DOHH2 (cell line): Measurements from ENCODE around the gene TMEM187.

Source experiments
- H3F3A ChIP-seq: fragments of 200-600 bp; sonication (generic), shearing (Covaris generic); 2 replicates; pipeline ENCODE4 v1.6.0; 2016; ENCODE audit warnings: antibody characterized with exemption, mild to moderate bottlenecking; ENCODE audit not compliant: control insufficient read depth, insufficient read depth
- H3K27ac ChIP-seq: fragments of 200-600 bp; sonication (generic); 2 replicates; pipeline ENCODE4 v1.5.1; 2014; ENCODE audit warnings: low read depth, mild to moderate bottlenecking, low read length, moderate library complexity
- H3K27me3 ChIP-seq: fragments of 200-600 bp; sonication (generic); 2 replicates; pipeline ENCODE4 v1.6.1; 2014; ENCODE audit warnings: mild to moderate bottlenecking, low read length, mixed read lengths; ENCODE audit not compliant: control insufficient read depth
- H3K36me3 ChIP-seq: fragments of 200-600 bp; sonication (generic); 2 replicates; pipeline ENCODE4 v1.6.1; 2014; ENCODE audit warnings: mild to moderate bottlenecking, low read length, moderate library complexity, mixed read lengths; ENCODE audit not compliant: control insufficient read depth
- H3K4me1 ChIP-seq: fragments of 200-600 bp; sonication (generic); 2 replicates; pipeline ENCODE4 v1.6.1; 2014; ENCODE audit warnings: mild to moderate bottlenecking, low read length, mixed read lengths; ENCODE audit not compliant: control insufficient read depth
- H3K4me2 ChIP-seq: fragments of 200-600 bp; sonication (generic); 2 replicates; pipeline ENCODE4 v1.6.0; 2014; ENCODE audit warnings: mild to moderate bottlenecking, low read length, moderate library complexity
- H3K4me3 ChIP-seq: fragments of 200-600 bp; sonication (generic); 2 replicates; pipeline ENCODE4 v1.5.1; 2014; ENCODE audit warnings: mild to moderate bottlenecking, low read length, mixed read lengths
- H3K79me2 ChIP-seq: fragments of 200-600 bp; sonication (generic); 2 replicates; pipeline ENCODE4 v1.6.1; 2014; ENCODE audit warnings: mild to moderate bottlenecking, low read length, mixed read lengths; ENCODE audit not compliant: control insufficient read depth
- H3K9me2 ChIP-seq: fragments of 200-600 bp; sonication (generic); replicated peaks from 2 replicates; pipeline ENCODE4 v1.6.1; 2014; ENCODE audit warnings: mild to moderate bottlenecking, low read length, mixed read lengths; ENCODE audit not compliant: control insufficient read depth
- H3K9me3 ChIP-seq: fragments of 200-600 bp; sonication (generic); 2 replicates; pipeline ENCODE4 v1.6.1; 2014; ENCODE audit warnings: antibody characterized with exemption, low read length, mixed read lengths; ENCODE audit not compliant: control insufficient read depth, insufficient read depth
- H4K20me1 ChIP-seq: fragments of 200-600 bp; sonication (generic); 2 replicates; pipeline ENCODE4 v1.6.0; 2014; ENCODE audit warnings: low read depth, mild to moderate bottlenecking, antibody characterized with exemption, low read length, moderate library complexity; ENCODE audit not compliant: control insufficient read depth, insufficient read depth
- EZH2phosphoT487 ChIP-seq: fragments of 200-600 bp; sonication (generic); IDR thresholded peaks from 2 replicates; pipeline ENCODE4 v1.6.1; 2017; ENCODE audit warnings: borderline replicate concordance, mild to moderate bottlenecking, antibody characterized with exemption, low read length, moderate library complexity, mixed read lengths
- TF ChIP-seq, protein P1 (sequence below): fragments of 200-600 bp; sonication (generic); IDR thresholded peaks from one replicate; pipeline ENCODE4 v1.5.1; 2014; ENCODE audit warnings: antibody characterized with exemption, mild to moderate bottlenecking, low read depth, low read length; ENCODE audit not compliant: poor library complexity, severe bottlenecking

Gene TMEM187

GRCh38 chrX:153951683-153952372 lies 20.7 kb upstream of the TMEM187 start:
- no peaks in the 10 kb centered on the region for H3K9me3 ChIP-seq
- H3K27me3 ChIP-seq, result no peaks in the 10 kb centered on the region
- H3K27ac ChIP-seq, result no peak overlapping the region
- no peaks in the 10 kb centered on the region for H3K9me2 ChIP-seq
- H4K20me1 ChIP-seq, result no peaks in the 10 kb centered on the region; the same call in 1 of the 2 replicates
- no peak overlapping the region for H3K4me3 ChIP-seq
- no peak overlapping the region for H3K4me2 ChIP-seq
- TF ChIP-seq EZH2phosphoT487, result no peak
- TF ChIP-seq, protein P1, sequence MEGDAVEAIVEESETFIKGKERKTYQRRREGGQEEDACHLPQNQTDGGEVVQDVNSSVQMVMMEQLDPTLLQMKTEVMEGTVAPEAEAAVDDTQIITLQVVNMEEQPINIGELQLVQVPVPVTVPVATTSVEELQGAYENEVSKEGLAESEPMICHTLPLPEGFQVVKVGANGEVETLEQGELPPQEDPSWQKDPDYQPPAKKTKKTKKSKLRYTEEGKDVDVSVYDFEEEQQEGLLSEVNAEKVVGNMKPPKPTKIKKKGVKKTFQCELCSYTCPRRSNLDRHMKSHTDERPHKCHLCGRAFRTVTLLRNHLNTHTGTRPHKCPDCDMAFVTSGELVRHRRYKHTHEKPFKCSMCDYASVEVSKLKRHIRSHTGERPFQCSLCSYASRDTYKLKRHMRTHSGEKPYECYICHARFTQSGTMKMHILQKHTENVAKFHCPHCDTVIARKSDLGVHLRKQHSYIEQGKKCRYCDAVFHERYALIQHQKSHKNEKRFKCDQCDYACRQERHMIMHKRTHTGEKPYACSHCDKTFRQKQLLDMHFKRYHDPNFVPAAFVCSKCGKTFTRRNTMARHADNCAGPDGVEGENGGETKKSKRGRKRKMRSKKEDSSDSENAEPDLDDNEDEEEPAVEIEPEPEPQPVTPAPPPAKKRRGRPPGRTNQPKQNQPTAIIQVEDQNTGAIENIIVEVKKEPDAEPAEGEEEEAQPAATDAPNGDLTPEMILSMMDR, result no peak
- H3K79me2 ChIP-seq, result no peaks in the 10 kb centered on the region
- H3K36me3 ChIP-seq, result peaks cover 83% of the 10 kb centered on the region
- H3F3A ChIP-seq, result peaks cover 5% of the 10 kb centered on the region; the same call in 1 of the 2 replicates
- no peaks in the 10 kb centered on the region for H3K4me1 ChIP-seq

- Histone ChIP-seq H3K4me3 (no peak overlapping the region), H3K4me2 (no peak overlapping the region), H3K79me2 (no peaks in the 10 kb centered on the region), H3K9me2 (no peaks in the 10 kb centered on the region), H3K9me3 (no peaks in the 10 kb centered on the region), H3K36me3 (peaks cover 84% of the 10 kb centered on the region), H3F3A (peaks cover 4% of the 10 kb centered on the region; the same call in 1 of the 2 replicates), H4K20me1 (no peaks in the 10 kb centered on the region), H3K27ac (no peak overlapping the region), H3K27me3 (no peaks in the 10 kb centered on the region), H3K4me1 (no peaks in the 10 kb centered on the region)
- TF ChIP-seq, protein P1, result no peak
- no peak for TF ChIP-seq EZH2phosphoT487
Measured at GRCh38 chrX:153952373-153953026, 20.1 kb upstream of the TMEM187 start.

DNA sequence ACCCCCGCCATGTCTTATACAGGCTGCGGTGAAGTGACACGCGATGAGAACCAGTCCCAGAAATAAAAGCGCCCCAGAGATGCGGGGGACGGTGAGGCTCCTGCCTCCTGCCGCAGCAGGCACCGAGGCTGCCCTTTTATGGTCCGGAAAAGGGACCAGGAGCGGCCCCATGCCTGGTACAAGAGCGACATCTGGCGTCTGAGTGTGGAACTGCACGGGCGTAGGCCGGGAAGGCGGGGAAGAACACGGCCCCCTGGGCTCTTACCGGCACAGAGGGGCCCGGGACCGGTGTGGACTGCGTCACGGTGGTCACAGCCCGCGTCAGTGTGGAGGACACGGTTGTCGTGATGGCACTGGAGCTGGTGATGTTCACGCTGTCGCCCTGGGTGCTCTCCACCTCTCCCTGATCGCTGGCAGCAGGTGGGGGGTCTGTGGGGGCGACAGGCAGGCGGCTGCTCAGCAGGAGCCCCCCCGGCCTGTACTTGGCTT lies 19.2 kb upstream of the TMEM187 start:
- H3K4me3 ChIP-seq, result no peak overlapping the region
- no peak for TF ChIP-seq EZH2phosphoT487
- TF ChIP-seq, protein P1, result peak; percentile 76
- H3K27me3 ChIP-seq, result no peaks in the 10 kb centered on the region
- H4K20me1 ChIP-seq, result no peaks in the 10 kb centered on the region
- no peaks in the 10 kb centered on the region for H3K9me3 ChIP-seq
- H3K27ac ChIP-seq, result no peak overlapping the region
- no peaks in the 10 kb centered on the region; the same call in 1 of the 2 replicates for H3F3A ChIP-seq
- no peaks in the 10 kb centered on the region for H3K79me2 ChIP-seq
- no peaks in the 10 kb centered on the region for H3K4me1 ChIP-seq
- H3K4me2 ChIP-seq, result no peak overlapping the region
- no peaks in the 10 kb centered on the region for H3K9me2 ChIP-seq
- peaks cover 86% of the 10 kb centered on the region for H3K36me3 ChIP-seq
